ENCODE results near the gene PIEZO2. TPM values are rescaled to one million over a fixed set of nuclear protein-coding genes. Genes with fewer than 3 reads are reported as not detected.

The PIEZO2 gene
- total RNA-seq, 1 experiment from 2014 or later: 11.1 TPM

GRCh38 chr18:10743766-10744165 lies 405.6 kb downstream of the PIEZO2 start:
- H3K9me3 ChIP-seq: no peaks in the 10 kb centered on the region
- H3K36me3 ChIP-seq: peaks cover 57% of the 10 kb centered on the region
- no peaks in the 10 kb centered on the region for H3K27me3 ChIP-seq
- DNase-seq: no peak
- H3K4me3 ChIP-seq: no peak overlapping the region

GRCh38 chr18:10739152-10739551 lies 410.2 kb downstream of the PIEZO2 start:
- no peaks in the 10 kb centered on the region for H3K27me3 ChIP-seq
- H3K36me3 ChIP-seq: peaks cover 39% of the 10 kb centered on the region
- no peak overlapping the region for H3K4me3 ChIP-seq
- no peaks in the 10 kb centered on the region for H3K9me3 ChIP-seq
- no peak for DNase-seq

- no peak overlapping the region for H3K4me3 ChIP-seq
- H3K27me3 ChIP-seq: no peaks in the 10 kb centered on the region
- H3K36me3 ChIP-seq: peaks cover 25% of the 10 kb centered on the region
- no peaks in the 10 kb centered on the region for H3K9me3 ChIP-seq
- no peak for DNase-seq
Observed at GRCh38 chr18:10736984-10737383, 412.4 kb downstream of the PIEZO2 start.

- Histone ChIP-seq H3K9me3 (no peaks in the 10 kb centered on the region), H3K4me3 (no peak overlapping the region), H3K36me3 (peaks cover 14% of the 10 kb centered on the region), H3K27me3 (no peaks in the 10 kb centered on the region)
- no peak for DNase-seq
Observed at GRCh38 chr18:10732990-10733389, 416.4 kb downstream of the PIEZO2 start.

- no peaks in the 10 kb centered on the region for H3K9me3 ChIP-seq
- DNase-seq: peak; percentile 85
- H3K36me3 ChIP-seq: peaks cover 13% of the 10 kb centered on the region
- no peaks in the 10 kb centered on the region for H3K27me3 ChIP-seq
- H3K4me3 ChIP-seq: no peak overlapping the region
Observed at GRCh38 chr18:10727477-10727876, 421.9 kb downstream of the PIEZO2 start.

- Histone ChIP-seq H3K36me3 (peaks cover 13% of the 10 kb centered on the region), H3K4me3 (no peak overlapping the region), H3K27me3 (no peaks in the 10 kb centered on the region), H3K9me3 (no peaks in the 10 kb centered on the region)
- DNase-seq: no peak
Observed at GRCh38 chr18:10726198-10727068, 422.9 kb downstream of the PIEZO2 start.

- peaks cover 9% of the 10 kb centered on the region for H3K36me3 ChIP-seq
- H3K4me3 ChIP-seq: no peak overlapping the region
Observed at GRCh38 chr18:10724666-10725065, 424.7 kb downstream of the PIEZO2 start.

GRCh38 chr18:10723496-10723895 lies 425.9 kb downstream of the PIEZO2 start:
- DNase-seq: no peak

More at GRCh38 chr18:10724666-10725065, 424.7 kb downstream of the PIEZO2 start:
- DNase-seq: no peak
- Histone ChIP-seq H3K9me3 (no peaks in the 10 kb centered on the region), H3K27me3 (no peaks in the 10 kb centered on the region)

GRCh38 chr18:10718809-10719208 lies 430.6 kb downstream of the PIEZO2 start:
- no peaks in the 10 kb centered on the region for H3K27me3 ChIP-seq
- no peaks in the 10 kb centered on the region for H3K9me3 ChIP-seq
- H3K36me3 ChIP-seq: peaks cover 26% of the 10 kb centered on the region
- no peak overlapping the region for H3K4me3 ChIP-seq
- DNase-seq: no peak

More at GRCh38 chr18:10723496-10723895, 425.9 kb downstream of the PIEZO2 start:
- H3K36me3 ChIP-seq: peaks cover 9% of the 10 kb centered on the region
- H3K27me3 ChIP-seq: no peaks in the 10 kb centered on the region
- no peak overlapping the region for H3K4me3 ChIP-seq
- no peaks in the 10 kb centered on the region for H3K9me3 ChIP-seq

GRCh38 chr18:10715791-10716190 lies 433.6 kb downstream of the PIEZO2 start:
- Histone ChIP-seq H3K9me3 (no peaks in the 10 kb centered on the region), H3K27me3 (no peaks in the 10 kb centered on the region), H3K4me3 (no peak overlapping the region), H3K36me3 (peaks cover 33% of the 10 kb centered on the region)
- DNase-seq: peak; percentile 80

GRCh38 chr18:10713409-10713808 lies 436.0 kb downstream of the PIEZO2 start:
- no peaks in the 10 kb centered on the region for H3K27me3 ChIP-seq
- no peaks in the 10 kb centered on the region for H3K9me3 ChIP-seq
- H3K4me3 ChIP-seq: no peak overlapping the region
- peaks cover 32% of the 10 kb centered on the region for H3K36me3 ChIP-seq
- DNase-seq: no peak

- DNase-seq: no peak
- H3K36me3 ChIP-seq: peaks cover 30% of the 10 kb centered on the region
- H3K27me3 ChIP-seq: no peaks in the 10 kb centered on the region
- H3K4me3 ChIP-seq: no peak overlapping the region
- no peaks in the 10 kb centered on the region for H3K9me3 ChIP-seq
Observed at GRCh38 chr18:10707294-10707693, 442.1 kb downstream of the PIEZO2 start.

- Histone ChIP-seq H3K9me3 (no peaks in the 10 kb centered on the region), H3K36me3 (peaks cover 29% of the 10 kb centered on the region), H3K27me3 (no peaks in the 10 kb centered on the region), H3K4me3 (no peak overlapping the region)
- DNase-seq: no peak
Observed at GRCh38 chr18:10705786-10706185, 443.6 kb downstream of the PIEZO2 start.

GRCh38 chr18:10705291-10705690 lies 444.1 kb downstream of the PIEZO2 start:
- no peak for DNase-seq
- peaks cover 24% of the 10 kb centered on the region for H3K36me3 ChIP-seq
- H3K4me3 ChIP-seq: no peak overlapping the region
- no peaks in the 10 kb centered on the region for H3K27me3 ChIP-seq
- H3K9me3 ChIP-seq: no peaks in the 10 kb centered on the region

GRCh38 chr18:10702206-10702605 lies 447.2 kb downstream of the PIEZO2 start:
- Histone ChIP-seq H3K27me3 (no peaks in the 10 kb centered on the region), H3K9me3 (no peaks in the 10 kb centered on the region), H3K4me3 (no peak overlapping the region), H3K36me3 (peaks cover 17% of the 10 kb centered on the region)
- no peak for DNase-seq

GRCh38 chr18:10690366-10690765 lies 459.0 kb downstream of the PIEZO2 start:
- Histone ChIP-seq H3K9me3 (no peaks in the 10 kb centered on the region), H3K4me3 (no peak overlapping the region), H3K27me3 (no peaks in the 10 kb centered on the region), H3K36me3 (peaks cover 38% of the 10 kb centered on the region)
- DNase-seq: no peak

GRCh38 chr18:10690035-10690329 lies 459.4 kb downstream of the PIEZO2 start:
- Histone ChIP-seq H3K27me3 (no peaks in the 10 kb centered on the region), H3K9me3 (no peaks in the 10 kb centered on the region), H3K4me3 (no peak overlapping the region), H3K36me3 (peaks cover 41% of the 10 kb centered on the region)
- no peak for DNase-seq

Measured in MG63 (cell line).